ENCODE data around the gene CES2. TPM values are rescaled to one million over a fixed set of nuclear protein-coding genes. Genes with fewer than 3 reads are reported as not detected.

Gene CES2
- total RNA-seq, 1 donor from 2014 or later = 55.7 TPM

DNA sequence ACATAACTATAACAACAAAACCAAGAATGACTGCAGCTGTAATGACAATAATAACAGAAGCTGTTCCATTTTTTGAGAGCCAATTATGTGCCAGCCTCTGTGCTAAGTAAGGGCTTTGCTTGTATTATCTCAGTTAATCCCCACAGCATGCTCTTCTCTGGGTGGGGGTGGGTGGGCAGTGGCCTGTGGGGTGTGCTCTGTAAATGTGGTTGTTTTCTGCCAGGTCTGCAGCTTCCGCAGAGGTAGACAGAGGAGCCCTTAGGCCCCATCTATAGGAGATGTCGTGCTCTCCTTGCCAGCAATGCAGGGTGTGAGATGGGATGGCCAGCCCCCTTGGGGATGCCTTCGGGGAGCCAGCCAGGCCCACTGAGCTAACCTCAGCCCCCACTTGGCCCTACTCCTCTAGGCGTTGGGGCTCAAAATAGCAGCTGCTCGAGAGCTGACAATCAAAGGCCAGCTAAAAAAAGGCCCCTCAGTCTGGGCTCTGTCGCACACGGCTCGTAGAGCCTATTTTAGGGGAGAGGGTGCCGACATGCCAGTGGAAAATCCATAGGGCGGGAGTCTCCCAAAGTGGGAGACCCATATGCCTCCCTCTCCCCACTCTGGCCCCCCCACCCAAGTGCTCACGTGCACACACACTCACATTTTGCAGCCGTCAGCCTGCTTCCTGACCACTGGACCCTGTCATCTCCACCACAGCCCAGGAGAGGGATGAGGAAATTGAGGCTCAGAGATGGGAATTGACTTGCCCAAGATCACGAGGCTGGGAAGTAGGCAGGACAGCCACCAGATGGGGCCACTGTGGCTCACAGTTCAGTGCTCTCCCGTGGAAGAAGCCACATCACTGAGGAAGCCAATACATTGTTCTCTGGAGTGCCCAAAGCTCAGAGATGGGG, 32.4 kb upstream of the CES2 start:
- intact Hi-C loops (cut with DNase I) = no loop called here
- H3K9me3 ChIP-seq = no peaks in the 10 kb centered on the region
- TF ChIP-seq POLR2AphosphoS5 (IDR thresholded peaks at IDR 0.05; ENCODE audit: insufficient read depth in 1 of 2, low read depth in 1 of 2) (no peak), POLR2A (IDR thresholded peaks at IDR 0.05) (no peak)
- TF ChIP-seq, protein P1, sequence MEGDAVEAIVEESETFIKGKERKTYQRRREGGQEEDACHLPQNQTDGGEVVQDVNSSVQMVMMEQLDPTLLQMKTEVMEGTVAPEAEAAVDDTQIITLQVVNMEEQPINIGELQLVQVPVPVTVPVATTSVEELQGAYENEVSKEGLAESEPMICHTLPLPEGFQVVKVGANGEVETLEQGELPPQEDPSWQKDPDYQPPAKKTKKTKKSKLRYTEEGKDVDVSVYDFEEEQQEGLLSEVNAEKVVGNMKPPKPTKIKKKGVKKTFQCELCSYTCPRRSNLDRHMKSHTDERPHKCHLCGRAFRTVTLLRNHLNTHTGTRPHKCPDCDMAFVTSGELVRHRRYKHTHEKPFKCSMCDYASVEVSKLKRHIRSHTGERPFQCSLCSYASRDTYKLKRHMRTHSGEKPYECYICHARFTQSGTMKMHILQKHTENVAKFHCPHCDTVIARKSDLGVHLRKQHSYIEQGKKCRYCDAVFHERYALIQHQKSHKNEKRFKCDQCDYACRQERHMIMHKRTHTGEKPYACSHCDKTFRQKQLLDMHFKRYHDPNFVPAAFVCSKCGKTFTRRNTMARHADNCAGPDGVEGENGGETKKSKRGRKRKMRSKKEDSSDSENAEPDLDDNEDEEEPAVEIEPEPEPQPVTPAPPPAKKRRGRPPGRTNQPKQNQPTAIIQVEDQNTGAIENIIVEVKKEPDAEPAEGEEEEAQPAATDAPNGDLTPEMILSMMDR (IDR thresholded peaks at IDR 0.05) = no peak
- no peaks in the 10 kb centered on the region for H3K27me3 ChIP-seq
- H3K4me1 ChIP-seq = peaks cover 51% of the 10 kb centered on the region
- H3K4me3 ChIP-seq = no peak overlapping the region
- H3K27ac ChIP-seq = peak overlapping the region; percentile 91
- DNase-seq (ENCODE audit: extremely low spot score in 2 of 2) = no peak
- H3K36me3 ChIP-seq = no peaks in the 10 kb centered on the region

DNA sequence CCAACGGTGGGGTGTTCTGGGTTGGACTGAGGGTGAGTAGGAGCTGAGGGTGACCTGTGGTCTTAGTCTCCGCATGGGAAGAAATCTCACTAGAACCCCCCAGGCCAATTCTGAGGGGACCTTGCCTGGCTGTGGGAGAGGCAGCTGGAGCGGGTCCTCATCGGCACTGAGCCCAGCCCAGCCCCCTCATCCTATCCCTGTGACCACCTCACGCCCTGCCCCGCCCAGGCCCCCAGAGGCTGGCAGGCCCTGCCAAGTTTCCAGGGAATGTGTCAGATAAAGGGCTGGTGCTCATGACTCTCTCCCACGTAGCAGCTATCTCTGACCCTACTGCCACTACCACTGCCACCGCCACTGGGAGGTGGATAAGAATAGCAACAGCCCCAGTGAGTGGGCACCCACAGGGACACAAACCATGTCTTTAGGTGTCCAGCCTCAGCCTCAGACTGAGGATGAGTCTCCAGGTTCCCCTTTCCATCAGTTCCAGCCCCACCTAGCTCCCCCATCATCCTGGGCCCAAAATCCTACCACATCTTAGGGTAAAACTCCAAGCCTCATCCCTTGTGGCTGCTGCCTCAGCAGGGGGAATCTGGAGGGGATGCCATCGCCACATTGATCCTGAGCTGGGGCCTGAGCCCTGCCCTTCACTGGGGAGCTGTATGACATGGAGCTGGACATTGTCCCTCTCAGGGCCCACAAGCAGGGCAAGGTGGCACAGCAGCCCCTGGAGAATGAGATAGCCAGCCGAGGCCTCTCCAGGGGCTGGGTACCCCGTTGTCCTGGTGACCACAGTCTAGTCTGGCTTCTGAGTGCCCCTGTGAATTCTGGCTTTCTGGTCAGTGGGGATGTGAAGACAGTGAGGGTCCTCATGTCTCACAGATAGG, 31.5 kb upstream of the CES2 start:
- intact Hi-C loops (cut with DNase I) = no loop called here
- Histone ChIP-seq H3K27ac (peak overlapping the region; percentile 91), H3K4me1 (peaks cover 45% of the 10 kb centered on the region), H3K4me3 (no peak overlapping the region), H3K36me3 (no peaks in the 10 kb centered on the region), H3K9me3 (no peaks in the 10 kb centered on the region), H3K27me3 (no peaks in the 10 kb centered on the region)
- TF ChIP-seq, protein P1 (IDR thresholded peaks at IDR 0.05) = no peak
- TF ChIP-seq POLR2A (IDR thresholded peaks at IDR 0.05) = no peak
- TF ChIP-seq POLR2AphosphoS5 (IDR thresholded peaks at IDR 0.05; ENCODE audit: insufficient read depth in 1 of 2, low read depth in 1 of 2) = no peak
- DNase-seq (ENCODE audit: extremely low spot score in 2 of 2) = no peak

DNA sequence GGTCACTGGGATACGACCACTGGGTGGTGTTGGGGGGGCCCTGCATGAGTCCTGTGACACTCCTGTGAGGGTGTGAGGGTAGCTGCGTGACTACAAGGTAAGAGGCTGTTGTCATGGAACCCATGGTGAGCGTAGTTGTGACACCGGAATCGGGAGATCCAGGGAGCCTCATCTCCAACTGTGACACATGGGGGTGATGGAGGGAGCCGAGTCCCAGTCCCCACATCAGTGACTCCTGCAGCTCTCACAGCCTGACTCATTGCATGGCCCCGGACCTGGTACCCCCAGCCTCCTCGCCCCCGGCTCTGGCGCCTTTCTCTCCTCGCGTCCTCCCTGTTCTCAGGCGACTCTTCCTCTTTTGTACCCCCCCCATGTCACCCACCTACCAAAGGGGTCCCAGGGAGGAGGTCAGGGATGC, 30.9 kb upstream of the CES2 start:
- Histone ChIP-seq H3K36me3 (no peaks in the 10 kb centered on the region), H3K4me1 (peaks cover 39% of the 10 kb centered on the region), H3K27ac (peak overlapping the region; percentile 91), H3K9me3 (no peaks in the 10 kb centered on the region), H3K4me3 (no peak overlapping the region), H3K27me3 (no peaks in the 10 kb centered on the region)
- DNase-seq (ENCODE audit: extremely low spot score in 2 of 2) = no peak
- intact Hi-C loops (cut with DNase I) = no loop called here
- TF ChIP-seq POLR2AphosphoS5 (IDR thresholded peaks at IDR 0.05; ENCODE audit: insufficient read depth in 1 of 2, low read depth in 1 of 2) (no peak), POLR2A (IDR thresholded peaks at IDR 0.05) (no peak)
- TF ChIP-seq, protein P1 (IDR thresholded peaks at IDR 0.05) = no peak

DNA sequence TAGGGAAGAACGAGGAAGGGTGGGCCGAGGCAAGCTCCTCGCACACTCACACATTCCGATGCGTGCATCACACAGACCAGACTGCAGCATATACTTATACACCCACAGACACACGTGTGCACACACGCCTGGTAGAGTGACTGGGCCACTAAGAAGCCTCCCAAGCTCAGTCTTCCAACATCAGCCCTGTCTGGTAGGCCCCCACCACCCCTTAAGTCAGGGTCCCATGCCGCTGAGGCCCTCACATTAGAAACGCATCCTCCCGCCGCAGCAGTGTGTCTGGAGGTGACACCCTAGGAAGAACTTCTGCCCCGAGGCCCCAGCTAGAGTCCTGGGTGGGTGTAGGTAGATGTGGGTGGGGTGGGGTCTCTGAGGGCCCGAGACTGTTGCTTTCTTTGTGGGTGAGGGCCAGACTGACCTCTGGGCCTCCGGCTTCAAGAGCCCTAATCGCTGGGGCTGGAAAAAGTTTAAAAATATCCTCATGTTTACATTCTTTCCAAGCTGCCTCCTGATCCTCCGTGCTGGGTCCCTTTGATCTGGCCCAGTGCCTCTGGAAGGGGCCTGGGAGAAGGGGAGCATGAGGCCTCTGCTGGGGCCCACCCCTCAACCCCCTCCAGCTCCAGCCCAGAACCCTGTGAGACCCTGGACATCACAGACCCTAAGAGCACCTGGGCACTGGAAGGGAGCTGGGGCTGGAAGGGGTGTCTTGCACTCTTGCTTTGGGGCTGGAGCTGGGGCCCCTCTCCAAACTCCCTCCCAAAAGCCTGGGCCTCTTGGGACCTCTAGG, 30.3 kb upstream of the CES2 start:
- Histone ChIP-seq H3K27ac (peak overlapping the region; percentile 91), H3K4me1 (peaks cover 33% of the 10 kb centered on the region), H3K27me3 (no peaks in the 10 kb centered on the region), H3K36me3 (no peaks in the 10 kb centered on the region), H3K4me3 (no peak overlapping the region), H3K9me3 (no peaks in the 10 kb centered on the region)
- TF ChIP-seq POLR2AphosphoS5 (IDR thresholded peaks at IDR 0.05; ENCODE audit: insufficient read depth in 1 of 2, low read depth in 1 of 2) (no peak), POLR2A (IDR thresholded peaks at IDR 0.05) (no peak)
- TF ChIP-seq, protein P1 (IDR thresholded peaks at IDR 0.05) = no peak
- no peak for DNase-seq (ENCODE audit: extremely low spot score in 2 of 2)
- intact Hi-C loops (cut with DNase I) = no loop called here
